HG03442 (cell line): ENCODE results near the gene CACNA1F.

ENCODE experiments used
- ATAC-seq: cut with Tn5 transposase; IDR thresholded peaks from one replicate; pipeline ENCODE4 v1.9.1; 2021; ENCODE audit warnings: mild to moderate bottlenecking, moderate library complexity; ENCODE audit not compliant: unreplicated experiment

Gene CACNA1F

DNA sequence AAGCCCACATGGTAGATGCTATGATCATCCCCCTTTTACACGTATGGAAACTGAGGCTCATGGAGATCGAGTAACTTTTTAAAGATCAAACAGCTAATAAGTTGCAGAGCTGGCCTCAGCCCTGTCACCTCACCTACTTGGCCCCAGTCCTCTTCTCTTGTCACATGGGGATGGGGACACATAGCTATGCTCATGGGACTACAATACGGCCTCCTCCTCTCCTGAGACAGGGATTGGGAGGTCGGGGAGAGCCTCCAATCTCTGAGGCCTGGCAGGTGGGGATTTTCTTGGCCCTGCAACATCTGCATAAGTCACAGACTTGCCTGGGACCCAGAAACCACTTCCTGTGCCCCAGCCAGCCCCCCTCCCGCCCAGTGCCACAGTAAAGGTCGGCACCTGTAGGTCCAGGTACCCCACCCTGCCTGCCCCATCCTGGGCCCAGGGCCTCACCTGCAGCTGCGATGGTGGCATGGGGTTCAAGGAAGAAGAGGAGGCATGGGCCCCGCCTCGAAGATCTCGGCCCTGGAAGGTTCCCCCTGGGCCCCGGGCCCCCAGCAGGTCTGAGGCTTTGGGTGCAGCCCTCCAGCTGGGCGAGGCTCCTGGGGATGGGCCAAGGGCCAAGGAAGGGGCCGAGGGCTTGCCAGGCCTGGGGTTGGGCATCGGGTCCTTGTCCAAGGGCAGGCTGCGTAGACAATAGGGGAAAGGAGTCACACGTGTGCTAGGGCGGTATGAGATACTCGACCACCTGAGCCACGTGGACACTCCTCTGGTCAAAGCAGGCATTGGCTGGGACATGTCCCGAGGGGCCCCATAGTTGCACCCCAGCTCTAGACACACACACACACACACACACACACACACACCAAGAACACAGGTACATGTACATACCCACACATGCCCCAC, 25.0 kb upstream of the CACNA1F start:
- ATAC-seq = no peak

DNA sequence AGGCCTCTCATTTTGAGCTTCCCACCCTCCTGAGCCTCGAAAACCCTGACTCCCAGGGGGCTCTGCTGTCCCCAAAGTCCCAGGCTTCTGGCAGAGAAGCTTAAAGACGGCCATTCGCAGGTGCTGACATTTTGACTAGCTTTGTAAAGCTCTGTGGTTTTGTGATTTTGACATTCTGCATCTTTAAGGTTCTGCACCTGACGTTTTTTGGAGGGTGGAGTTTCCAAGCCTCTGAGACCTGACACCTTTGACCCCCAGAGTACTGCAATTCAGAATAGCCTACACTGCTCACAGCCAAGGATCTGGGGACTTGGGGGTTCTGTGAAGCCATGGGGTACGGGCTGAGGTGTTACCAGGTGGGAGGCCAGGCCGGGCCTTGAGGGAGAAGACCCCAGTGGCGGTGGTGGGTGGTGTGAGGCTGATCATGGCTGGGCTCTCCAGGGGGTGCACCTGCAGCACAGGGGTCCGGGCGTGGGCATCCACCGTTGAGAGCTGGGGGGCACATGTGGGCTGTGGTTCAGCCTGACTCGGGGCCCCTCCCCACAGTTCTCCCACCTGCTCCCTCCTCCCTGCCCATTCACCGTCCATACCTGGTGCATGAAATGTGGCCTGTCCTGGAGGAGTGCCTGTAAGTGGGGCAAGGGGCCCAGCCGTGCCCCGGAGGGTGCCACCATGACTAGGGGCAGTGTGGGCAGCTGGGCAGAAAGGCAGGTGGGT, 24.1 kb upstream of the CACNA1F start:
- no peak for ATAC-seq

DNA sequence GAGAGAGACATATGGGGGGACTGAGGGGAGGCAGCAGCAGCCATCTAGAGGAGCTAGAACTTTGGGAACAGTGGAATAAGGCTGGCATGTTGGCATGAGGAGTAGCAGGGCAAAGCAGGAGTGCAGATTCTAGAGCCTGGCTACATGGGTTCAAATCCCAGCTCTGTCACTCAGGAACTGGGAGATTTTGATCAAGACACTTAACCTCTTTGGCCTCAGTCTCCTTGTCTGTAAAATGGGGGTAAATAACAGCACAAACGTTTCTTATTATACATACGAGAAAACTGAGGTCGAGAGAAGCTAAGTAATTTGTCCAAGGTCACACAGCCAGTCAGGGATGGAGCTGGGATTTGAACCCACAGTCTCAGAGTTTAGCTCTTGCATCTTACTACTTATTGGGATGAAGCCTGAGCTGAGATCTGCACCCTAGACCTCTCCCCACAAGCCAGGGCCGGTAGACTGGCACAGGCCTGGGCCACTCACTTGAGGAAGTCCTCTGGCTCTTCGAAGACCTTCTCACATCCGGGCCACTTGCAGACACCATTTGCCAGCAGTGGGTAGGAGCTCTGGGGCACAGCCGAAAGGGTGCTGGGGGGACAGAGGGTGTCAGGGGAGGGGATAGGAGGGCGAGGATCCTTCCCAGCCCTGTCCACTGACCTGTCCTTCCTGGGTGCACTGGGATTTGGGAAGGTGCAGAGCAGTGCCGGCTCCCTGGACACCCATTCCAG, 23.3 kb upstream of the CACNA1F start:
- ATAC-seq = no peak

DNA sequence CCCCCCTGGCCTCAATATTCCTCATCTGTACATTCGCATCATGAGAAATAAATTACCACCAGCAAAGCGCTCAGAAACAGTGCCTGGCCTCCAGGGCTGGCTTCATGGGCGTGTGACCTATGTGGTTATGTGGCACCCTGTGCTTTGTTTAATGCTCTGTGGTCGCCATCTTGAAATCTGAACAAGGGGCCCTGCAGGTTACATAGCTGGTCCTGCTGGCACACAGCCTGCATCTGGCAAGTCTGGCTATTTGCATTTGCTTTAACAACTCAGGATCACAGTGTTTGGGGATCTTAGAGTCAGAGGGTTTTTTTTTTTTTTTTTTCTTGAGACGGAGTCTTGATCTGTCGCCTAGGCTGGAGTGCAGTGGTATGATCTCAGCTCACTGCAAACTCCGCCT, 21.5 kb upstream of the CACNA1F start:
- ATAC-seq = no peak

DNA sequence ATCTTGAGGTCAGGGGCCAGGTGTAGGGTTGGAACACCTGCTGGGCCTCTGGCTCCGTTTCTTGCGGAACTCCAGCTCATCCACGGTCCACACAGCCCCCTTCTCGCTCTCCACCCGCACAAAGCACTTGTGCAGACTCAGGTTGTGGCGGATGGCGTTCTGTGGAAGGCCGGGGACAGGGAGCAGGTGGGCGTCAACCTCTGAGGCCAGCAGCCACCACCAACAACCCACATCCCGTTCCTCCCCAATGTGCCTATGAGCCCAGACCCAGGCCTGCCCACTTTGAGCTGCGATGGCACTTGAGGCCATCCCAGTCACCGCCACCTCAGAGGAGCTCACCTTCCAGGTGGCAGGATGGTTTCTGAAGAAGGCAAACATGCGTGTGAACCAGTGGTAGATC, 18.2 kb upstream of the CACNA1F start:
- no peak for ATAC-seq

DNA sequence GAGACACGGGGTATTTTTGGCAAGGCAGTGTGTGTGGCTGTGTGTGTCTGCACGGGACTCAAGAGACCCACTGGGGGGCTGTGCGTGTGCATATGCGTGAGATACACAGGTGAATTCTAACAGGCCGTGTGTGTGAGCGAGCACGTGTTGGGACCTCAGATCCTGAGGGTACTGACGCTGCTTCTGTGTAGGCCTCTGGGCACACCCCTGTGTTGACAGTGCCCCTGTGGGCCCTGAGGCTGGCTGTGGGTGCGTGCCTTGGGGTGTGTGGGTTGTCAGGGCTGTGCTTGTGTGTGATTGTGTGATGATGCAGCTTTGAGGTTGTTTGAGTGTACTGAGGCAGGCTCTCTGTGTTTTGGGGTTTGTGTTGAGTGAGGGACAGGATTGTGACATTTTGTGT, 17.4 kb upstream of the CACNA1F start:
- no peak for ATAC-seq

DNA sequence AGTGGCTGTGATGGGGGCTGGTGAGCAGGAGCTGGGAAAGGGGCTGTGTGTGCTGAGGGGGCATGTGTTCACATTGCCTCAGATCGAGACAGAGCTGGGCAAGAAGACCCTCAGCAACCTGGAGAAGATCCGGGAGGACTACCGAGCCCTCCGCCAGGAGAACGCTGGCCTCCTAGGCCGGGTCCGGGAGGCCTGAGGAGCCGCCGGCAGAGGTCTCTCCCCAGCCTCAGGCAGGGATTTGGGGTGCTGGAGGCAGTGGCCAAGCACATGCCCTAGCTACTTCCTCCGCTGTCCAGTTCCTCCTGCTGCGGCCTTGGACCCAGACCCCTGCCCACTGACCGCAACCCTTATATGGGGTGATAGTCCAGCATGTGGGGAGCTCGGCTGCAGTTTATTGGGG, 16.9 kb upstream of the CACNA1F start:
- no peak for ATAC-seq

DNA sequence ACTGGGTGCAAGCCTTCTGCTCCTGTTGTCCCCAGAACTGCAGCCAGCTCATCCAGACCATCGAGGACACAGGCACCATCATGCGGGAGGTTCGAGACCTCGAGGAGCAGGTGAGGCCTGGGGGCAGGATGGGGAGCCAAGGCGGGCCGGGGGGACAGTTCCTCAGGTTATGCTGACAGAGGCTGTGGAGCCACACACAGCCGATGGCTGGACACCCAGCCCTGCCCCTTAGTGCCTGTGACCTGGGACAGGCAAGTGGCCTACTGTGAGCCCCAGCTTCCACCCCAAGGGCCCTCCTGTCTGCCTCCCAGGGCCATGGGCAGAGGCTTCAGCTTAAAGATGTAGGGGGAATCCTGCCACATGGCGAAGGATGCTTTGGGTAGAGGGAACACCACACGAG, 16.5 kb upstream of the CACNA1F start:
- no peak for ATAC-seq

DNA sequence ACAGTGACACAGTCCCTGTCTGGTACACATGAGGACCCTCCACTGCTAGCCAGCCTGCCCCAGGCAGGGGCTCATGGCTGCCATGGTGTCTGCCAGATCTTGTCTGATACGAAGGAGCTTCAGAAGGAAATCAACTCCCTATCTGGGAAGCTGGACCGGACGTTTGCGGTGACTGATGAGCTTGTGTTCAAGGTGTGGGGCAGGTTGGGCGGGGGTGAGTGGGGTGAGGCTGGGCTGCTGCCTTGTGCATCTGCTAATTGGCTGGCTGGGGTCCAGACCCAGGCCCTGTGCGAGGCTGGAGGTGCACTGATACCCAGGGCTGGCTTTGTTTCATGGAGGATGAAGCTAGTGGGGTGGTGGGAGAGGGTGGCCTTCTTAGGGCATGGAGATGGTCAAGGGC, 15.9 kb upstream of the CACNA1F start:
- ATAC-seq = no peak

DNA sequence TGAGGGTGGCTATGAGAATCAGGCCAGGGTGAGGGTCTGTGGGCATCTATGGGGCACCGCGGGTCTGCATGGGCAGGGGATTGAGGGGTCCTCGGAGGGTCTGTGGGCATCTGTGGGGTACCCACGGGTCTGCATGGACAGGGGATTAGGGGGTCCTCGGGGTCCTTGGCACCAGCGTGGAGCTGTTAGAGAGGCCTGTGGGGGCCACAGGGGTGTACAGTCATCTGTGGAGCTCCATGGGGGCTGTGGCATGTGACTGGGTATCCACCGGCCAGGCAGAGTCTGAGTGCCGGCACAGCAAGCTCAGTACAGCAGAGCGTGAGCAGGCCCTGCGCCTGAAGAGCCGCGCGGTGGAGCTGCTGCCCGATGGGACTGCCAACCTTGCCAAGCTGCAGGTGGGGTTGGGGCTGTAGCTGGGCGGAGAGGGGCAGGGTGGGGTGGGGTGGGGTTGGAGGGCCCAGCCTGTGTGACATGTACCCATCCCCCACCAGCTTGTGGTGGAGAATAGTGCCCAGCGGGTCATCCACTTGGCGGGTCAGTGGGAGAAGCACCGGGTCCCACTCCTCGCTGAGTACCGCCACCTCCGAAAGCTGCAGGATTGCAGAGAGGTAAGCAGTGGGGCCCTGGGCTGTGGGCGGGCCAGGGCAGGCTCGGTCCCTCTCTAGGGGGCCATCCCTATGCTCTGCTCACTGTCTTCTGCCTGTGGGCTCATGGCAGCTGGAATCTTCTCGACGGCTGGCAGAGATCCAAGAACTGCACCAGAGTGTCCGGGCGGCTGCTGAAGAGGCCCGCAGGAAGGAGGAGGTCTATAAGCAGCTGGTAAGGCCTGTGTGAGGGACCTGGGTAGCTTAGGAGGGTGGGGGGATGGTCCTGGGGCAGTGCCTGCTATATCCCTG, 15.0 kb upstream of the CACNA1F start:
- no peak for ATAC-seq

DNA sequence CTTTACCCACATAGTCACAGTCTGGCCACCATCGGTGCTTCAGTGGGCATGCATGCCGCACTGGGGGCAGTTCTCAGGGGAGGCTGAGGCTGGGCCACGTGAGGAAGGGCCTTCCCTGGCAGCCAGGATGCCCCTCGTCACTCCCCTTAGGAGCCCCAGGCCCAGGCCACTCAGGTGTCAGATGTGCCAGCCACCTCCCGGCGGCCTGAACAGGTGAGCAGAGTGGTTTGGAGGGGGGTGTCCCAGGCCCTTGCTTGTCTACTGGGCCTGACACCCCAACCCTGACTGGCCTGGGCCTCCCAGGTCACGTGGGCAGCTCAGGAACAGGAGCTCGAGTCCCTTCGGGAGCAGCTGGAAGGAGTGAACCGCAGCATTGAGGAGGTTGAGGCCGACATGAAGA, 14.2 kb upstream of the CACNA1F start:
- ATAC-seq = no peak

DNA sequence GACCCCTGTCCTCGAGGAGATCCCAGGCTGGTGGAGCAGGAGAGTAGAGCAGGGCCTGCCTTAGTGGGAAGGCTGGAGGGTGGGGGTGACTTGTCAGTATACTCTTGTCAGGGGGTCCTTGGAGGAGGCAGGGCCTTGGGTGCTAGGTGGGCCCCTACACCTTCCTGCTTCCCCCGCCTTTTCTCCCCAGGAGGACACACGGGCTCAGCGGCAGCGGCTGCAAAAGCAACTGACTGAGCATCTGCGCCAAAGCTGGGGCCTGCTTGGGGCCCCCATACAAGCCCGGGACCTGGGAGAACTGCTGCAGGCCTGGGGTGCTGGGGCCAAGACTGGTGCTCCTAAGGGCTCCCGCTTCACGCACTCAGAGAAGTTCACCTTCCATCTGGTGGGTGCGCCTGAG, 13.4 kb upstream of the CACNA1F start:
- ATAC-seq = no peak

DNA sequence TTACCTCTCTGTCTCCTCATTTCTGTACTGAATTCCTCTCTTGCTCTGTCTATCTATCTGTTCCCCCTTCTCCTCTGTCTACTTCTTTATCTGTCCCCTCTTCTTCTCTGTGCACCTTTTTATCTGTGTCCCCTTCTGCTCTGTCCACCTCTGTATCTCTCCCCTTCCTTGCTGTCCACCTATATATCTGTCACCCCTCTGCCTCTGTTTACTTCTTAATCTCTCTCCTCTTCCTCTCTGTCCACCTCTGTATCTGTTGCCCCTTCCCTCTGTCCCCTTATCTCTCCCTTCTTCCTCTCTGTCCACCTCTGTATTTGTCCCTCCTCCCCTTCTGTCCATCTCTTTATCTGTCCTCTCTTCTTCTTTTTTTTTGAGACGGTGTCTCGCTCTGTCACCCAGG, 11.1 kb upstream of the CACNA1F start:
- ATAC-seq = no peak

DNA sequence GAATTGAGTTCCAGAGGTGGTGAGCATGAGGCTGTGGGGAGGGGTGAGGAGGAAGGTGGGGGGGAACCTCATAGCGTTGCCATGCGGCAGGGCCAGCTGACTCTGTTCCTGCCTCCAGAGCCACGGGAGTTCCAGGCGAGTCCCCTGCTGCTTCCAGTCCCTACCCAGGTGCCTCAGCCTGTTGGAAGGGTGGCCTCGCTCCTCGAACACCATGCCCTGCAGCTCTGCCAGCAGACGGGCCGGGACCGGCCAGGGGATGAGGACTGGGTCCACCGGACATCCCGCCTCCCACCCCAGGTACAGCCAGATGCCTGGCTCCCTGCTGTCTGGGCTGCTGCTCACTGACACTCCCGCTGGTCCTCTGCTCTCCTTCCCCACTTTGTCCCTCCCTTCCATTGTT, 10.0 kb upstream of the CACNA1F start:
- ATAC-seq = no peak

DNA sequence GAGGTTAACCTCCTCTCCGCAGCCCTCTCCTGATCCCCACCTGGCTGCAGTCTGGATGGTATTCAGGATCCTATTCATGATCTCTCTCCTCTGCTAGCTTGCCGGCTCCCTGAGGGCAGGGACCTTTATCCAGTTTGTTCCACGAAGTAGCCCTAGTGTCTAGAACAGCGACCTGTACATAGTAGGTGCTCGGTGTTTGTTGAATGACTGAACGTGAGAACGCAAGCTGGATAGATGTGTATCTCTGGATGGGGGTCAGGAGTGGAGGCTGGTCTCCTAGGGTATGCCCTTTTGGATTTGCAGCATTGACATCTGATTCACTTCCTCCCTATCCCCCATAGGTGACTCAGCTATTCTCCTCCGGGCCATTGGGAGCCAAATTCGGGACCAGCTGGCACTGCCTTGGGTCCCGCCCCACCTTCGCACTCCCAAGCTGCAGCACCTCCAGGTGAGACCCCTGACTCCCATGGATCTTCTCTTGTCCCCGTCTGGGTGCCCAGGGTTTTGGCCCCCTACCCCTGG, 9.5 kb upstream of the CACNA1F start:
- ATAC-seq = no peak

DNA sequence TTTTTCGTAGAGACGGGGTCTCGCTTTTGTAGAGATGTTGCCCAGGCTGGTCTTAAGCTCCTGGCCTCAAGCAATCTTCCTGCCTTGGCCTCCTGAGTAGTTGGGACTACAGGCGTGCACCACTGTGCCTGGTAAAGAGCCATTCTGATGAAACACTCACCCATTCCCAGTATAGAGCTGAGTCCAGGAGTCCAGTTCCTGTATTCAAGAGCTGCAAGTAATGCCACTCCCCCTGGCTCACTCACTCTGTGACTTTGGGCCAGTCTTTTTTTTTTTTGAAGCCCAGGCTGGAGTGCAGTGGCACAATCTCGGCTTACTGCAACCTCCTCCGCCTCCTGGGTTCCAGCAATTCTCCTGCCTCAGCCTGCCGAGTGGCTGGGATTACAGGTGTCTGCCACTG, 5.6 kb upstream of the CACNA1F start:
- ATAC-seq = no peak

DNA sequence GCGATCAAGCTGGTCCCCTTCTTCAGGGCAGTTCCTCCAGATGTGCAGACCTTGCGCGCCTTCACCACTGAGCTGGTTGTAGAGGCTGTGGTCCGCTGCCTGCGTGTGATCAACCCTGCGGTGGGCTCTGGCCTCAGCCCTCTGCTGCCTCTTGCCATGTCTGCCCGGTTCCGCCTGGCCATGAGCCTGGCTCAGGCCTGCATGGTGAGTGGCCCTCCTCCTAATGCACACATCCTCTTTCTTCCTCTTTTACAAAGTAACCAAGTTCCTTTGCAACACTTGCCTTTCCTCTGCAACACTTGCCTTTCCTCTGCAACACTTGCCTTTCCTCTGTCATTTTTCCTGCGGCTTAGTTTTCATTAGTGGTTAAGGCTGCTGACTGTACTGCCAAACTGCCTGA, 3.9 kb upstream of the CACNA1F start:
- ATAC-seq = no peak

DNA sequence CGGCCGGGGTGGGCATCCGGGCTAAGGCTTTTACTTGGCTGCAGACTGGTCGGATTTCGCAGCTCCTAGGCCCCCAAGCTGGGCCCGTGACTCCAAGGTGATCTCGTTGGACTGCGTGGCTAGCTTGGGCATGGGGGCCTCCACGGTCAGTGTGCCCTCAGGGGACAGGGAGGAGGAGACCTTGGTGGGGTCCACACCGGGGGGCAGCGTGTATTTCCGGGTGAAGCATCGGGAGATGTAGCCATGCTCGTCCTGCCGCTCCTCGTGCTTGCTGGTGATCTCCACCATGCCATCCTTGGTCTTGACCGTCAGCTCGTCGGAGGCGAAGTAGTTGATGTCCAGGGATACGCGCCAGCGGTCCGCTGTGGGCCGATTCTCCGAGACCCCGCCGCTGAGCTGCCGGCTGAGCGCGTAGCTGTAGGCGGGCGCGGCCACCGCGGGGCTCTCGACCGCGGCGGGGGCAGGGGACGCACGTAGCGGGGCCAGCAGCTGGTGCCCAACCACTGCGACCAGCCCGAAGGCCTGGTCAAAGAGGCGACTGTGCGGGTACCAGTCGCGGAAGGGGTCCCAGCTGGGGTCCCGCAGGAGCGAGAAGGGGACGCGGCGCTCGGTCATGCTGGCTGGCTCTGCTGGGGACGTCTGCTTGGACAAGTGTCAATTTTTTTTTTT, 881 bp upstream of the CACNA1F start:
- ATAC-seq = no peak

DNA sequence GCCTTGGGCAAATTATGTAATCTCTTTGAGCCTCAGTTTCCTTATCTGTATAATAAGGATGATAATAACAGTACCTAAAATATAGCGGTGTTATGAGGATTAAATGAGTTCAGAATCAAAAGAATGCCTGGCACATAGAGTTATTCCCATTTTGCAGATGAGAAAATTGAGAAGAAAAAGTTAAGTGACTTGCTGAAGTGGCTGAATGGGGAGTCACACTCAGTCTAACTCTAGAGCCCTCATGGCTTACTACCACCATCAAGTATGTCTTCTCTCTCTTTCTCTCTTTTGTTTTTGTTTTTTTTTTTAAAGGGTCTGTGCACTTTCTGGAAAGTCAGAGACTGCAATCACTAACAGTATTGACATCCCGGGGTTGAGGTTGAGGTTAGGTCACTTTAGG, 615 bp downstream of the CACNA1F start:
- no peak for ATAC-seq
